VCaP (cell line): ENCODE results near the gene CDC25C.
A peak's percentile ranks its signal among the peaks of the same experiment; 100 is the strongest.

Experiments used
- H3K27ac ChIP-seq: fragments of 450-650 bp; 2 replicates; pipeline ENCODE4 v1.5.1; 2017
- TF ChIP-seq, protein P1 (sequence below): fragments of 450-650 bp; conservative IDR thresholded peaks from 2 replicates; pipeline ENCODE4 v1.5.1; 2017; ENCODE audit warnings: mild to moderate bottlenecking, moderate library complexity

The CDC25C gene

DNA sequence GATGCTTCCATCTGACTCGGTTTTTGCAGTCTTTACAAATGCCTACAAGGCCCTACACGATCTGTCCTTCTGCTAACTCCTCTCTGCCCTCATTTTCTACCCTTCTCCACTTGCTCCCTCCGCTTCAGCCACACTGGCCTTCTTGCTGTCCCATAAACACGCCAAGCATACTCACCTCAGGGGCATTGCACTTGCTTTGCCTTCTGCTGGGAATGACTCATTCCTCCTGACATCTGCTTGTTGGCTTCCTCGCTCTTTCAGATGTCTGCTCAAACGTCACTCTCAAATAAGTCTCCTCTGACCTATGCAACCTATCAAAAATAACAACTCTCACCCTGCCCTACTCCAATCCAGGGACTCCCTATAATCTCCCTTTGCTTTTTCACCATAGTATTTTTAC is 28.2 kb downstream of the CDC25C start:
- TF ChIP-seq, protein P1, sequence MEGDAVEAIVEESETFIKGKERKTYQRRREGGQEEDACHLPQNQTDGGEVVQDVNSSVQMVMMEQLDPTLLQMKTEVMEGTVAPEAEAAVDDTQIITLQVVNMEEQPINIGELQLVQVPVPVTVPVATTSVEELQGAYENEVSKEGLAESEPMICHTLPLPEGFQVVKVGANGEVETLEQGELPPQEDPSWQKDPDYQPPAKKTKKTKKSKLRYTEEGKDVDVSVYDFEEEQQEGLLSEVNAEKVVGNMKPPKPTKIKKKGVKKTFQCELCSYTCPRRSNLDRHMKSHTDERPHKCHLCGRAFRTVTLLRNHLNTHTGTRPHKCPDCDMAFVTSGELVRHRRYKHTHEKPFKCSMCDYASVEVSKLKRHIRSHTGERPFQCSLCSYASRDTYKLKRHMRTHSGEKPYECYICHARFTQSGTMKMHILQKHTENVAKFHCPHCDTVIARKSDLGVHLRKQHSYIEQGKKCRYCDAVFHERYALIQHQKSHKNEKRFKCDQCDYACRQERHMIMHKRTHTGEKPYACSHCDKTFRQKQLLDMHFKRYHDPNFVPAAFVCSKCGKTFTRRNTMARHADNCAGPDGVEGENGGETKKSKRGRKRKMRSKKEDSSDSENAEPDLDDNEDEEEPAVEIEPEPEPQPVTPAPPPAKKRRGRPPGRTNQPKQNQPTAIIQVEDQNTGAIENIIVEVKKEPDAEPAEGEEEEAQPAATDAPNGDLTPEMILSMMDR, result no peak
- no peak overlapping the region for H3K27ac ChIP-seq

DNA sequence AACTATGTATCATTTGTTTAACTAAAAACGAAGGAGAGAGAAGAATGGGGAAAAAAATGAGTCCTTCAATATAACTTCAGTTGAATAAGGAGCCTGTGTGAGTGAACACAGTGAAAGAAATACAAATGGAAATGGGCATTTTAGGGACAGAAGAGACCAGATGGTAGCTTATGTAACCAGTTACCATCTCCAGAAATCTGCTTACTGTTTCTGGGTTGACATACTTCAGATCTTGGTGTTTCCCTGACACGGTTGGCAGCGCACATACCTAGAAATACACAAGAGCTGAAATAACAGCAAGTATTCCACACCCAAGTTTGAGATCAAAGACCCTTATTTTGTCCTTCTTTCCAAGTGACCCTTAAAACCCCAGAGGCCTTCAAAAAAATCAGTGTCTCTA is 42.3 kb downstream of the CDC25C start:
- no peak overlapping the region for H3K27ac ChIP-seq
- TF ChIP-seq, protein P1, result no peak

GRCh38 chr5:138287246-138287645 is 44.4 kb downstream of the CDC25C start:
- TF ChIP-seq, protein P1, result no peak
- H3K27ac ChIP-seq, result peak overlapping the region; percentile 16

GRCh38 chr5:138282920-138283742 is 48.5 kb downstream of the CDC25C start:
- H3K27ac ChIP-seq, result peak overlapping the region; percentile 53
- TF ChIP-seq, protein P1, result peak; percentile 96

DNA sequence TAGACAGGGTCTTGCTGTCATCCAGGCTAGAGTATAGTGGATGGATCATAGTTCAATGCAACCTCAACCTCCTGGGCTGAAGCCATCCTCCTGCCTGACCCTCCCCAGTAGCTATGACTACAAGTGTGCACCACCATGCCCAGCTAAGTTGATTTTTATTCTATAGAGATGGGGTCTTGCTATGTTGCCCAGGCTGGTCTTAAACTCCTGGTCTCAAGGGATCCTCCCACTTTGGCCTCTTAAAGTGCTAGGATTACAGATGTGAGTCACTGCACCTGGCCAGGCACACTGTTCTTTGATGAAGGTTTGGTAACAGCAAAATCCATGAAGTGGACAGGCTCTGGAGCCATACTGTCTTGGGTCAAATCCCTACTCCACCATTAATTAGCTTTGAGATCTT is 50.7 kb downstream of the CDC25C start:
- H3K27ac ChIP-seq, result no peak overlapping the region
- TF ChIP-seq, protein P1, result no peak

DNA sequence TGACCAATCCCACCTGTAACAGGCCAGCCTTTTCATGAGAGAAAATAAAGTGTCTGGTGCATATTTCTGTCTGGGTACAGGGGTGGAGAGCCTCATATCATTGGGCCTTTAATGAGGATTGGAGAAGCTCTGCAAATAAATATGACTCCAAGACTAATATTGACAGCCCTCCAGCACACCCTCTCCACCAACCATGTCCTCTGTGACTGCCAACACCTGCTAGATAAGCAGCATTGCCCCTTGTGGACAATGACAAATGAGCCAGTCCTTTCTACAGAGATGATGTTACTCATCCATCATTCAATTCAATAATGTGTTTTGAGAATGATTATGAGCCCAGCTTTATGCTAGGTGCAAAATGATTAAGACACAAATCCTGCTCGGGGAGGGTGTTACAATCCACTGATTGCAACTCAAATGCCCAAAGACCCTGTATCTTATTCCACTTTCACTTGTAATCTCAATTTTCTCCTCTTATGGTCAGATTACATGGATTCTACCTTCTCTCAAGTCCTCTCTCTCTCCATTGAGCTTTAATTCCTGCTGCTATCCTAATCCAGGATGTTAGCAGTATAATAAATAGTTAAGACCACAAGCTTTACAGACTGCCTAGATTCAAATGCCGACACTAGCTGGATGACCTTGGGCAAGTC is 55.1 kb downstream of the CDC25C start:
- peak overlapping the region; percentile 80 for H3K27ac ChIP-seq
- TF ChIP-seq, protein P1, result peak; percentile 87

- H3K27ac ChIP-seq, result peak overlapping the region; percentile 80
- TF ChIP-seq, protein P1, result no peak
These were observed 55.7 kb downstream of the CDC25C start for GRCh38 chr5:138275895-138276294.
